ENCODE results near the gene TTC4. TPM values are rescaled to one million over a fixed set of nuclear protein-coding genes. Genes with fewer than 3 reads are reported as not detected.
A peak's percentile ranks its signal among the peaks of the same experiment; 100 is the strongest.
"Not testable (repeated sequence)": the region's sequence is repeated elsewhere in the genome, so short reads cannot be mapped to it uniquely, and the experiment has no call there.

Gene TTC4
- total RNA-seq, 1 experiment from 2014 or later = 25.5 TPM

DNA sequence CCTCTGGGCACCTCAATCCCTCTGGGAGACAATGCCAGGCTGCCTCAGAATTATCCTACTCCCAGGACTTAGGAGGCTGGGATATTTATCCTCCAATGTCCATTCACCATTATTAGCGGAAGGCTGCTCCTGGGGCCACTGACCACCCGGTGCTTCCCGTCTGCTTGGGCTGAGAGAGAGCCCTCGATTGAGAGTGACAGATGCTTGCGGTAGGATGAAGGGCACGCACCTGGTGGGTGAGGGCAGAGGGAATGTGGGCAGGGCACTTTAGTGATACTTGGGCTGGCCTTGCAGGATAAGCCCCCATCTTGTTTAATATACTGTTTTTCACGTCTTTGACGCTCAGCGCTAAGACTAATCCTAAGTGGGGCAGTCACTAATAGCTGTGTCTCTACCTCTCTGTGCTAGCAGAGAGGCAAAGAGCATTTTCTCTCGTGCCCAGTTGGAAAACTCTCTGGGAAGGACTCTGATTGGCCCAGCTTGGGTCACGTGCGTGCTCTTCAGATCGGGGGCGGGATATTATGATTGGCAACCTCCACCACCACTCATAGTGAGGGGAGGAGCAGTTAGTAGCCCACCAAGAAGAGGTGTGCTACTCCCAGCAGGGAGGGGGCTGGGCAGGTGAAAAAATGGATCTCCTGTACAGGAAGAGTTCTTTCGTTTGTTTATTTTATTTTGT, 59.3 kb downstream of the TTC4 start:
- Histone ChIP-seq H3K9me3 (ENCODE audit: low read depth, low read length, poor library complexity, severe bottlenecking) (no peaks in the 10 kb centered on the region), H3K4me3 (ENCODE audit: low read depth, low read length, poor library complexity, severe bottlenecking) (no peak overlapping the region), H3K36me3 (ENCODE audit: insufficient read depth, low read length, poor library complexity, severe bottlenecking) (no peaks in the 10 kb centered on the region), H3K4me1 (ENCODE audit: insufficient read depth, low read length, poor library complexity, severe bottlenecking) (peaks cover 11% of the 10 kb centered on the region), H3K27ac (ENCODE audit: low read depth, low read length, poor library complexity, severe bottlenecking) (no peak overlapping the region), H3K27me3 (replicated peaks; ENCODE audit: insufficient read depth, low read depth, low read length, poor library complexity) (no peaks in the 10 kb centered on the region)
- ChIA-PET POLR2A (ENCODE audit: low non-redundant PET) (no interaction called here), CTCF (no interaction called here)
- DNase-seq (ENCODE audit: low spot score) = peak; percentile 56
- no TSS peak for BruUV-seq (replicated peaks)
- intact Hi-C loops (cut with micrococcal nuclease; ENCODE audit: unreplicated experiment) = no loop called here
- no peak for TF ChIP-seq EZH2 (IDR thresholded peaks at IDR 0.05; ENCODE audit: borderline replicate concordance, low read depth, low read length, poor library complexity, severe bottlenecking)
- TF ChIP-seq, protein P1, sequence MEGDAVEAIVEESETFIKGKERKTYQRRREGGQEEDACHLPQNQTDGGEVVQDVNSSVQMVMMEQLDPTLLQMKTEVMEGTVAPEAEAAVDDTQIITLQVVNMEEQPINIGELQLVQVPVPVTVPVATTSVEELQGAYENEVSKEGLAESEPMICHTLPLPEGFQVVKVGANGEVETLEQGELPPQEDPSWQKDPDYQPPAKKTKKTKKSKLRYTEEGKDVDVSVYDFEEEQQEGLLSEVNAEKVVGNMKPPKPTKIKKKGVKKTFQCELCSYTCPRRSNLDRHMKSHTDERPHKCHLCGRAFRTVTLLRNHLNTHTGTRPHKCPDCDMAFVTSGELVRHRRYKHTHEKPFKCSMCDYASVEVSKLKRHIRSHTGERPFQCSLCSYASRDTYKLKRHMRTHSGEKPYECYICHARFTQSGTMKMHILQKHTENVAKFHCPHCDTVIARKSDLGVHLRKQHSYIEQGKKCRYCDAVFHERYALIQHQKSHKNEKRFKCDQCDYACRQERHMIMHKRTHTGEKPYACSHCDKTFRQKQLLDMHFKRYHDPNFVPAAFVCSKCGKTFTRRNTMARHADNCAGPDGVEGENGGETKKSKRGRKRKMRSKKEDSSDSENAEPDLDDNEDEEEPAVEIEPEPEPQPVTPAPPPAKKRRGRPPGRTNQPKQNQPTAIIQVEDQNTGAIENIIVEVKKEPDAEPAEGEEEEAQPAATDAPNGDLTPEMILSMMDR (conservative IDR thresholded peaks at IDR 0.05; ENCODE audit: low read depth, low read length) = no peak

DNA sequence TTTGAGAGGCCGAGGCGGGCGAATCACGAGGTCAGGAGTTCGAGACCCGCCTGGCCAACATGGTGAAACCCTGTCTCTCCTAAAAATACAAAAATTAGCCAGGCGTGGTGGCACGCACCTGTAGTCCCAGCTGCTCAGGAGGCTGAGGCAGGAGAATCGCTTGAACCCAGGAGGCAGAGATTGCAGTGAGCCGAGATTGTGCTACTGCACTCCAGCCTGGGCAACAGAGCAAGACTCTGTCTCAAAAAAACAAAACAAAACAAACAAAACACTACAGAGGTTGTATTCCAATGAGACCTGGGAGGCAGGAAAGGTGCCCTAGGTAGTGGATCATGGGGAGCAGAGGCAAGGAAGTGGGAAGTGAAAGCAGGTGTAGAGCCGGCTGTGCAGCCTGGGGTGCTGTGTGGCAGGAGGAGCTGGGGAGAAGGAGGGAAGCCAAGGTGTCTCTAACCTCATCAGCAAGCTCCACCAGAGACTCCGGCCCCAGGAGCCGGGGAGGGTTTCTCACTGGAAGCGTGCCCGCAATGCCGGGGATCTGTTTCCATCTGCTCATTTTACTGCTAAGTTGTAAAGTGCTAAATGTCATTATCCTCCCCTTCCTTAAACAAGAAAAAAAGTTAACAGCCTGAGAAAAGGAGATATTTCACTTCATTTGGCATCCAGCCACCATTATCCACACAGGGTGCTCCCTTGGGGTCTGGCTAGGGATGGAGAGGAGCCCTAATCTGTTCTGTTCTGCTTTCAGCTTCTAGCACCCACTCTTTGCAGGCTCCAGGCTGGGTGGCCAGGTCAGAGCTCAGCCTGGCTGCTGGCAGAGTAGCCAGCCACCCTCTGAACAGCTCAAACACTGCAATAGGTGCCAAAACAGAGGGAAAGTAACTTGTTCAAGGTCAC, 60.4 kb downstream of the TTC4 start:
- H3K9me3 ChIP-seq (ENCODE audit: low read depth, low read length, poor library complexity, severe bottlenecking); H3K4me3 ChIP-seq (ENCODE audit: low read depth, low read length, poor library complexity, severe bottlenecking); H3K27ac ChIP-seq (ENCODE audit: low read depth, low read length, poor library complexity, severe bottlenecking); H3K27me3 ChIP-seq (replicated peaks; ENCODE audit: insufficient read depth, low read depth, low read length, poor library complexity); H3K36me3 ChIP-seq (ENCODE audit: insufficient read depth, low read length, poor library complexity, severe bottlenecking); intact Hi-C loops (cut with micrococcal nuclease; ENCODE audit: unreplicated experiment); POLR2A ChIA-PET (ENCODE audit: low non-redundant PET); BruUV-seq (replicated peaks); CTCF ChIA-PET: not testable (repeated sequence)
- DNase-seq (ENCODE audit: low spot score) = peak; percentile 60
- peaks cover 11% of the 10 kb centered on the region for H3K4me1 ChIP-seq (ENCODE audit: insufficient read depth, low read length, poor library complexity, severe bottlenecking)

DNA sequence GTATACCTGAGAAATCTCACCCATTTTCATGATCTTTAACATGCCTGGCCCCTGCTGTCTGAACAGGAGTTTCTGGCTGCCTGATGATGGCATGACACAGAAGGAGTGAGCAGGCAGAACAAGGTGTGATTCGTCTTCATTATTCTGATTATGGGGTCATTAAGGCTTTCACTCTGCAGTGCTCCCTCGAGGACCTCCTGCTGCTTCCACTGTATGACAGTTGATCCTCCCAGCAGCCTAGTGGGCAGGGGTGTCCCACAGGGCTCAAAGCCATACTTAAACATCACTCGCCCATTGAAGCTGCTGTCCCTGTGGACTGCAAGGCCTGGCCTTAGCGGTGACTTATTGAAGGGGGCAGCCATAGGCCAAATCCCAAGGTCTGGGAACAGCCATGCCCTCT, 61.4 kb downstream of the TTC4 start:
- ChIA-PET POLR2A (ENCODE audit: low non-redundant PET) (no interaction called here), CTCF (no interaction called here)
- BruUV-seq (replicated peaks) = no TSS peak
- TF ChIP-seq, protein P1 (conservative IDR thresholded peaks at IDR 0.05; ENCODE audit: low read depth, low read length) = no peak
- TF ChIP-seq EZH2 (IDR thresholded peaks at IDR 0.05; ENCODE audit: borderline replicate concordance, low read depth, low read length, poor library complexity, severe bottlenecking) = no peak
- Histone ChIP-seq H3K27me3 (replicated peaks; ENCODE audit: insufficient read depth, low read depth, low read length, poor library complexity) (peaks cover 11% of the 10 kb centered on the region), H3K4me1 (ENCODE audit: insufficient read depth, low read length, poor library complexity, severe bottlenecking) (peaks cover 11% of the 10 kb centered on the region), H3K27ac (ENCODE audit: low read depth, low read length, poor library complexity, severe bottlenecking) (no peak overlapping the region), H3K36me3 (ENCODE audit: insufficient read depth, low read length, poor library complexity, severe bottlenecking) (no peaks in the 10 kb centered on the region), H3K4me3 (ENCODE audit: low read depth, low read length, poor library complexity, severe bottlenecking) (no peak overlapping the region), H3K9me3 (ENCODE audit: low read depth, low read length, poor library complexity, severe bottlenecking) (no peaks in the 10 kb centered on the region)
- intact Hi-C loops (cut with micrococcal nuclease; ENCODE audit: unreplicated experiment) = no loop called here
- peak; percentile 10 for DNase-seq (ENCODE audit: low spot score)
